GM21825 (cell line): ENCODE results near the gene LGALS9.
"Not testable (repeated sequence)": the region's sequence is repeated elsewhere in the genome, so short reads cannot be mapped to it uniquely, and the experiment has no call there.

Experiments
- ATAC-seq: cut with Tn5 transposase; IDR thresholded peaks from one replicate; pipeline ENCODE4 v1.9.1; 2021; ENCODE audit warnings: mild to moderate bottlenecking, moderate library complexity; ENCODE audit not compliant: unreplicated experiment

Gene LGALS9

GRCh38 chr17:27651411-27652345, 20.7 kb downstream of the LGALS9 start:
- no peak for ATAC-seq

- not testable (repeated sequence) for ATAC-seq
Measured at GRCh38 chr17:27653449-27653971, 22.5 kb downstream of the LGALS9 start.

DNA sequence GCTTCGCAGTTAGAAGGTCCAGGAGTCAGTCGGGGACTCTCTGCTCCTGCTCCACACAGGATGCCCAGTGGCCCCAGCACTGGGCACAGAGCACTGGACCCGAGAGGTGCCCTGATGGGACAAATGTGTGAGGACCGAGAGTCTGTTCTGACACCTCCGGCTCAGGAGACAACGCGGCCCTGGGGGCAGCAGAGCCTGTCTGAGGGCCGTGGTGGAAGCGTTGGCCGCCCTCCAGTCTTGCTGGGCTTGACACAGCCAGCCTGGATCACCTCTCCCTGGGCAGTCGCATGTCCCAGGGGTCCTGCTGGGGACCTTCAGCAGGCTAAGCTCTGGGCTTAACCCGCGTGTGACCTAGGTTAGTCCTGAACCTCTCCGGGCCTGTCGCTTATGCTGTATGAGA, 23.1 kb downstream of the LGALS9 start:
- no peak for ATAC-seq

DNA sequence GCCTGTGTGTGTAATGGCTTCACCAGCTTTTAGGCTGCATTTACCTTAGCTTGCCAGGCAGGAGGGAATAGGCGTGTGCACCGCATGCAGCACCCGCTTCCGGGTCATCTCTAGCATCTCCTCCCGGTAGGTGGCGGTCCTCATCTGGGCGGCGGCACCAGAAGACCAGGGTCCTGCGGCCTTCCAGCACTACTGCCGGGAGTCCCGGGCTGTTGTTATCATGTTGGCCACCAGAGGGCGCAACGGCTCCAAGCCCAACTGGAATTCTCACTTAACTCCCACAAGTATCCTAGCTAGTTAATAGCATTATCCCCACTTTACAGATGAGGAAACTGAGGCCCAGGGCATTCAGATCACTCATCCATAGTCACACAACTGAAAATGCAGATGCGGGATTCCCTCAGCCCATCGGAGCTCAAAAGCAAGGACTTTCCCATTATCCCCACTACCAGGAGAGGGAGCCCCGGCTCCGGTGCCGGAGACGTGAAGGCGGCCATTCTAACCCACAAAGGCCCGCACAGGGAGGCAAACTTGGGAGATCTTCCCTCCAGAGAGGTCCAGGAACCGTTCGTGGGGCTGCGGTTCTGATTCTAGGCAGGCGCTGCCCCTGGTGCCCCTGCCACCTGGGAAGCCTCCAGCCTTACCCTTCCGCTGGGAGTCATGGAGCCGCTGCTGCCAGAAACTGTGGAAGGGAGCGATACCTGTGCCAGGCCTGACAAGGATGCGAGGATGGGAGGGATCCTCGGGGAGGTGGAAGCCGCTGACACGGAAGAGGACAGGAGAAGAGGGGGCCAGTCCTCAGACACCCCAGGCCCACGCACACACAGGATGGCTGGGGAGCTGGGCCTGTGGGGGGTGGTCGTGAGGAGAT, 23.9 kb downstream of the LGALS9 start:
- ATAC-seq, result no peak

GRCh38 chr17:27655525-27656111, 24.6 kb downstream of the LGALS9 start:
- not testable (repeated sequence) for ATAC-seq

- ATAC-seq, result not testable (repeated sequence)
Measured at GRCh38 chr17:27656620-27657019, 25.6 kb downstream of the LGALS9 start.

DNA sequence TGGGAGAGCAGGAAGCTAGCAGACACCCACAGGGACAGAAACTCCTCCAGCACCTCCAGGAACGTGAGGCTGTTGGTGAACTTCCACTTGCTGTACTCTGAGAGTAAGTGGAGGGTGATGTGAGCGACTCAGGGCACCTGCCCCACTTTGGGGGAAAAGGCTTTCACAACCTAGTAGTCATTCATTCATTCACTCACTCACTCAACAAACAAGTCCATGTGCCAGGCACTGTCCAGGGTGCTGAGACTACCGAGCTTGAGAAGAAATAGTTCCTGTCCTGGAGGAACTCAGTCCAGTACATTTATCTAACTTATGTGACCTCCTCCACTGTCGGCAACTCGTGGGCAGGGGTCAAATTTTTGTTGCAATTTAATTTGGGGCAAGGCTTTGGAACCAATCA, 26.6 kb downstream of the LGALS9 start:
- ATAC-seq, result no peak

GRCh38 chr17:27659683-27660082, 28.7 kb downstream of the LGALS9 start:
- ATAC-seq, result no peak

DNA sequence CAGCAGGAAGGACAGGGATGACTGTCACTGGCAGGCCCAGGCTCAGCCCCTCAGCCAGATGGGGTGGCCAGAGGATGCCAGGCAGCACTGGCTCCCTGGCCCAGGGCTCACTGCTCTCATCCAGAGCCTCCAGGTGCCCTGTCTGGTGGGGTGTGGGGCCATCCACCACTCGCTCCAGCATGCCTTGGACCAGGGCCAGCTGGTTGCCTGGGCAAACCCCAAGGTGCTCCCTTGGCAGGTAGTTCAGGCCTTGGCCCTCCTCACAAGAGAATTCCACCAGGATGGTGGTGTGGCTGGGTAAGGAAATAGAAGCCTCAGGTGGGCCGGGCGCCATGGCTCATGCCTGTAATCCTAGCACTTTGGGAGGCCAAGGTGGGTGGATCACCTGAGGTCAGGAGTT, 29.4 kb downstream of the LGALS9 start:
- ATAC-seq, result no peak

- no peak for ATAC-seq
Measured at GRCh38 chr17:27663936-27664605, 33.1 kb downstream of the LGALS9 start.

GRCh38 chr17:27664606-27664965, 33.6 kb downstream of the LGALS9 start:
- ATAC-seq, result no peak

- no peak for ATAC-seq
Measured at GRCh38 chr17:27665549-27665948, 34.6 kb downstream of the LGALS9 start.

GRCh38 chr17:27666270-27666669, 35.3 kb downstream of the LGALS9 start:
- ATAC-seq, result not testable (repeated sequence)

DNA sequence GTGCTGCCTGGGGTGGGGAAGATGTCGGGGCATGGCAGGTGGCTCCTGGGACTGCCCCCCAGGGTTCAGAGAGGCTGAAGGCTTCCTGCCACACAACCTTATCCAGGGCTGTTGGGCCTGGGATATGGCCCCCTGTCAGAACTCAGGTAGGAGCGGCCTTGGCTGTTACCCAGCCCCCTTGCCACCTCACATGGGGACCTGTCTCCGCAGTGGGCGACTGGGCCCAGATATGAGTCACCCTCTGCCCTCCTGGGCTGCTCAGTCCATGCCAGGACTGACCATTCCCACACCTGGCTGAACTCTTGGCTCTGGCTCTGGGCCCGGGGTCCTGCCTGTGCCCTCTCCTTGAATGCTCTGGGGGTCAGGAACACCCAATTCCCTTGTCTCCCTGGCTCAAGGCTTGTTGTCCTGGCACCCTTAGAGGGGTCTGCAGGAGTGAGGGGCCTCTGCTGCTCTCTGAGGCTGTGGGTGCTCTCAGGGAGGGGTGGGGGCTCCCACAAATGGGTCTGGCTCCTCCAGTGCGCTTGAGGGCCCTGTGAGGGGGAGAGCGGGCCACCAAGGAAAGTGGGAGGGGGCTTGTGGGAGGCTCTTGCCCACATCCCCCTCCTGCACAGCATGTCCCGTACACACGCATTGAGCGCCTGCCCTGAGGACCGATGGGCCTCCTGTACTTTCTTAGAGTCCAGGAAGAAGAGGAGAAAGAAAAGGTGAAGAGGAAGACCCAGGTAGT, 36.0 kb downstream of the LGALS9 start:
- no peak for ATAC-seq

DNA sequence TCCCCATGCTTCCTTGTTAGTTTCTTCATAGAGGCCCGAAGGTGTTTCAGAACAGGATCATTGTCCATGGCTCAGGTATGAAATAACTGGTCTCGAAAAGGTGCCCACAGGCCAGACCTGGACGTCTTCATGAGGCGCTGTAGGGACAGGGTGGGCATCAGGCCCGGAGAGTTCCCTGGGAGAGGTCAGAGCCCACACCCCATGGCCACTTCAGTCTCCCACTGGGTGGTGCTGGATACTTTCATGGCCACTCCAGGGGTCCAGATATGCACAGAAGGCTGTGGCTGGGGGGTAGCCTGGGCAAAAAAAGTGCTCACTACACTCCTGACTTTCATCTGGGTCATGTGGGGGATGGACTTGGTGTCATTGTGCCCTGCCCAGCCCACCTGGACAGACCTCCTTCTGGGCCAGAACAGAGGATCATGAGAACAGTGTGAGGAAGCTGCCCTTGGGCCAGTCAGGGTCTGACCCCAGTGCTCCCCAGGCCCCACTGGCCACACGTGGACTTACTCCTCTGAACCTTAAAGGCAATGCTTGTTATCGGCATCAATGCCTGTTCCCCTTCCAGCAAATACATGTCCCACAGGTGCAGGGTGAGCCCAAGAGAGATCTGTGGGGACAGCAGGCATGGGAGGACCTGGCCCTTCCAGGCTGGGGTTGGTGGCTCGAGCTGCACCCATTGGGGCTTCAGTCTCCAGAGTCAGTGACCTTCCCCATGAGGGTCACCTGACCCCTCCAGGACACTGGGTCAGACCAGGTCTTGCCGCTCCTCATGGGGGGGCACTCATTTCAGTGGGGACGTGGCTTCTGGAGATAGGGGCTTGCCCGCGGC, 36.9 kb downstream of the LGALS9 start:
- ATAC-seq, result no peak

- no peak for ATAC-seq
Measured at GRCh38 chr17:27668488-27668823, 37.5 kb downstream of the LGALS9 start.

GRCh38 chr17:27669136-27669535, 38.1 kb downstream of the LGALS9 start:
- ATAC-seq, result no peak

- no peak for ATAC-seq
Measured at GRCh38 chr17:27669850-27670249, 38.9 kb downstream of the LGALS9 start.
